HG03520 (cell line): ENCODE data around the gene HOXD3.
A peak's percentile ranks its signal among the peaks of the same experiment; 100 is the strongest.

Source experiments
- ATAC-seq: cut with Tn5 transposase; IDR thresholded peaks from one replicate; pipeline ENCODE4 v1.9.1; 2021; ENCODE audit warnings: mild to moderate bottlenecking, moderate library complexity; ENCODE audit not compliant: unreplicated experiment

HOXD3 gene

GRCh38 chr2:176132205-176133171 is 24.6 kb upstream of the HOXD3 start:
- ATAC-seq: no peak

- no peak for ATAC-seq
These were observed 23.7 kb upstream of the HOXD3 start for GRCh38 chr2:176133389-176133788.

GRCh38 chr2:176134035-176134434 is 23.1 kb upstream of the HOXD3 start:
- no peak for ATAC-seq

- ATAC-seq: no peak
These were observed 22.1 kb upstream of the HOXD3 start for GRCh38 chr2:176135035-176135440.

GRCh38 chr2:176136374-176137251 is 20.5 kb upstream of the HOXD3 start:
- ATAC-seq: no peak

- ATAC-seq: no peak
These were observed 19.9 kb upstream of the HOXD3 start for GRCh38 chr2:176137252-176137580.

- ATAC-seq: no peak
These were observed 19.2 kb upstream of the HOXD3 start for GRCh38 chr2:176137906-176138305.

- no peak for ATAC-seq
These were observed 18.6 kb upstream of the HOXD3 start for GRCh38 chr2:176138526-176138922.

- ATAC-seq: no peak
These were observed 18.0 kb upstream of the HOXD3 start for GRCh38 chr2:176138923-176139660.

GRCh38 chr2:176139661-176140512 is 17.2 kb upstream of the HOXD3 start:
- no peak for ATAC-seq

- ATAC-seq: peak; percentile 87
These were observed 16.4 kb upstream of the HOXD3 start for GRCh38 chr2:176140513-176141317.

GRCh38 chr2:176142281-176142680 is 14.8 kb upstream of the HOXD3 start:
- ATAC-seq: no peak

- no peak for ATAC-seq
These were observed 11.8 kb upstream of the HOXD3 start for GRCh38 chr2:176145085-176145969.

GRCh38 chr2:176146101-176146500 is 11.0 kb upstream of the HOXD3 start:
- no peak for ATAC-seq

- ATAC-seq: no peak
These were observed 10.5 kb upstream of the HOXD3 start for GRCh38 chr2:176146645-176147044.

GRCh38 chr2:176147210-176147799 is 9.8 kb upstream of the HOXD3 start:
- no peak for ATAC-seq

GRCh38 chr2:176147800-176148496 is 9.2 kb upstream of the HOXD3 start:
- no peak for ATAC-seq
